Measurements from ENCODE around the gene SLC25A13.

Gene SLC25A13

GRCh38 chr7:96221888-96222287, 100.0 kb downstream of the SLC25A13 start:
- no peak for TF ChIP-seq CTCF (IDR thresholded peaks at IDR 0.05; ENCODE audit: borderline replicate concordance, insufficient read depth, low read depth, low read length)
- H3K4me3 ChIP-seq (ENCODE audit: low read depth, low read length) = no peak overlapping the region

GRCh38 chr7:96219378-96220130, 102.3 kb downstream of the SLC25A13 start:
- H3K4me3 ChIP-seq (ENCODE audit: low read depth, low read length) = no peak overlapping the region
- no peak for TF ChIP-seq CTCF (IDR thresholded peaks at IDR 0.05; ENCODE audit: borderline replicate concordance, insufficient read depth, low read depth, low read length)

GRCh38 chr7:96218664-96219243, 103.1 kb downstream of the SLC25A13 start:
- no peak overlapping the region for H3K4me3 ChIP-seq (ENCODE audit: low read depth, low read length)
- TF ChIP-seq CTCF (IDR thresholded peaks at IDR 0.05; ENCODE audit: borderline replicate concordance, insufficient read depth, low read depth, low read length) = no peak

- no peak for TF ChIP-seq CTCF (IDR thresholded peaks at IDR 0.05; ENCODE audit: borderline replicate concordance, insufficient read depth, low read depth, low read length)
- no peak overlapping the region for H3K4me3 ChIP-seq (ENCODE audit: low read depth, low read length)
Measured at GRCh38 chr7:96217147-96217546, 104.8 kb downstream of the SLC25A13 start.

GRCh38 chr7:96216373-96216772, 105.5 kb downstream of the SLC25A13 start:
- H3K4me3 ChIP-seq (ENCODE audit: low read depth, low read length) = no peak overlapping the region
- no peak for TF ChIP-seq CTCF (IDR thresholded peaks at IDR 0.05; ENCODE audit: borderline replicate concordance, insufficient read depth, low read depth, low read length)

GRCh38 chr7:96212474-96212873, 109.4 kb downstream of the SLC25A13 start:
- no peak for TF ChIP-seq CTCF (IDR thresholded peaks at IDR 0.05; ENCODE audit: borderline replicate concordance, insufficient read depth, low read depth, low read length)
- H3K4me3 ChIP-seq (ENCODE audit: low read depth, low read length) = no peak overlapping the region

GRCh38 chr7:96211954-96212353, 109.9 kb downstream of the SLC25A13 start:
- H3K4me3 ChIP-seq (ENCODE audit: low read depth, low read length) = no peak overlapping the region
- no peak for TF ChIP-seq CTCF (IDR thresholded peaks at IDR 0.05; ENCODE audit: borderline replicate concordance, insufficient read depth, low read depth, low read length)

Data from GM12875 (cell line).